Thymus (tissue), 11 donors: ENCODE measurements around the gene KDM2B. TPM values are rescaled to one million over a fixed set of nuclear protein-coding genes. Genes with fewer than 3 reads are reported as not detected.

Experiments used
- DNase-seq, 9 donors: peaks; one replicate each; pipeline ENCODE4 v3.0.0-alpha.2; 2013; ENCODE audit warnings: low spot score in 9 of 9, low read depth in 6 of 9, missing footprints in 1 of 9
- H3K27ac ChIP-seq, 2 donors: one replicate each; pipeline ENCODE4 v1.5.1; 2013; ENCODE audit warnings: control low read depth in 1 of 2, low read depth in 1 of 2, low read length in 1 of 2, mild to moderate bottlenecking in 1 of 2, moderate library complexity in 1 of 2
- H3K27me3 ChIP-seq, 2 donors: one replicate each; pipeline ENCODE4 v1.5.1; 2013; ENCODE audit warnings: low read length in 1 of 2; ENCODE audit not compliant: control insufficient read depth in 2 of 2, insufficient read depth in 1 of 2
- H3K36me3 ChIP-seq, 2 donors: one replicate each; pipeline ENCODE4 v1.5.1; 2013; ENCODE audit warnings: low read length in 1 of 2, mild to moderate bottlenecking in 1 of 2, moderate library complexity in 1 of 2; ENCODE audit not compliant: control insufficient read depth in 2 of 2, insufficient read depth in 2 of 2
- H3K4me1 ChIP-seq, 2 donors: one replicate each; pipeline ENCODE4 v1.5.1; 2013; ENCODE audit warnings: low read length in 2 of 2; ENCODE audit not compliant: control insufficient read depth in 2 of 2, insufficient read depth in 2 of 2
- H3K4me3 ChIP-seq, 2 donors: one replicate each; pipeline ENCODE4 v1.5.1; 2013; ENCODE audit warnings: low read length in 2 of 2, control low read depth in 1 of 2, mild to moderate bottlenecking in 1 of 2
- H3K9me3 ChIP-seq, 2 donors: one replicate each; pipeline ENCODE4 v1.5.1; 2013; ENCODE audit warnings: low read length in 1 of 2, mild to moderate bottlenecking in 1 of 2; ENCODE audit not compliant: control insufficient read depth in 2 of 2, insufficient read depth in 1 of 2
- WGBS: extraction: QIAGEN DNeasy Blood & Tissue Kit; methylation state at CpG from one replicate; pipeline ENCODE4 v1.1.7; 2013; 5-methylcytosine and 5-hydroxymethylcytosine counted together
- polyA plus RNA-seq: library from polyadenylated mRNA; stranded (reverse); fragments of 200-250 nt; gene quantifications from one replicate; pipeline ENCODE4 v1.2.3, GENCODE V29; 2013
- total RNA-seq: library from RNA; stranded (reverse); fragments of 120-200 nt; gene quantifications from one replicate; pipeline ENCODE4 v1.2.4, GENCODE V29; 2013
- donor health status: healthy.

KDM2B gene
- total and polyA plus RNA-seq, 2 donors, result 25.9 to 26.4 TPM

- Histone ChIP-seq H3K9me3 (no peaks in the 10 kb centered on the region), H3K4me1 (peaks cover 0 to 2% of the 10 kb centered on the region in 2 donors), H3K27ac (no peak overlapping the region), H3K4me3 (no peak overlapping the region), H3K36me3 (peaks cover 27 to 39% of the 10 kb centered on the region in 2 donors), H3K27me3 (no peaks in the 10 kb centered on the region)
- WGBS, result 92% methylated on average over 13 of the region's 13 CpGs
- DNase-seq, result no peak
Observed at GRCh38 chr12:121550974-121551634, 29.7 kb downstream of the KDM2B start.

GRCh38 chr12:121549075-121549474, 31.7 kb downstream of the KDM2B start:
- no peaks in the 10 kb centered on the region for H3K9me3 ChIP-seq
- DNase-seq, result no peak
- H3K27me3 ChIP-seq, result no peaks in the 10 kb centered on the region
- H3K36me3 ChIP-seq, result peaks cover 27 to 42% of the 10 kb centered on the region in 2 donors
- no peak overlapping the region for H3K4me3 ChIP-seq
- 98% methylated on average over 7 of the region's 7 CpGs for WGBS
- H3K27ac ChIP-seq, result no peak overlapping the region
- H3K4me1 ChIP-seq, result peaks cover 0 to 2% of the 10 kb centered on the region in 2 donors

- no peak for DNase-seq
- H3K36me3 ChIP-seq, result peaks cover 18 to 41% of the 10 kb centered on the region in 2 donors
- WGBS, result 99% methylated on average over 6 of the region's 6 CpGs
Observed at GRCh38 chr12:121545480-121545879, 35.3 kb downstream of the KDM2B start.

GRCh38 chr12:121543786-121544185, 37.0 kb downstream of the KDM2B start:
- no peak overlapping the region for H3K4me3 ChIP-seq
- peaks cover 0 to 6% of the 10 kb centered on the region in 2 donors for H3K4me1 ChIP-seq
- H3K27me3 ChIP-seq, result peaks cover 0 to under 1% of the 10 kb centered on the region in 2 donors
- no peak for DNase-seq
- WGBS, result 97% methylated on average over 8 of the region's 8 CpGs
- H3K27ac ChIP-seq, result no peak overlapping the region
- peaks cover 0 to 2% of the 10 kb centered on the region in 2 donors for H3K9me3 ChIP-seq
- peaks cover 14 to 32% of the 10 kb centered on the region in 2 donors for H3K36me3 ChIP-seq

More at GRCh38 chr12:121545480-121545879, 35.3 kb downstream of the KDM2B start:
- H3K27ac ChIP-seq, result no peak overlapping the region
- H3K4me1 ChIP-seq, result no peaks in the 10 kb centered on the region
- H3K27me3 ChIP-seq, result no peaks in the 10 kb centered on the region
- H3K9me3 ChIP-seq, result no peaks in the 10 kb centered on the region
- H3K4me3 ChIP-seq, result no peak overlapping the region

GRCh38 chr12:121539908-121540307, 40.9 kb downstream of the KDM2B start:
- no peak for DNase-seq
- Histone ChIP-seq H3K27me3 (peaks cover 0 to 19% of the 10 kb centered on the region in 2 donors), H3K9me3 (peaks cover 0 to 7% of the 10 kb centered on the region in 2 donors), H3K36me3 (peaks cover under 1 to 11% of the 10 kb centered on the region in 2 donors), H3K4me1 (peaks cover 19 to 37% of the 10 kb centered on the region in 2 donors), H3K4me3 (no peak overlapping the region), H3K27ac (no peak overlapping the region)
- WGBS, result 97% methylated on average over 6 of the region's 6 CpGs

GRCh38 chr12:121538699-121539061, 42.1 kb downstream of the KDM2B start:
- no peak overlapping the region for H3K27ac ChIP-seq
- peaks cover 19 to 45% of the 10 kb centered on the region in 2 donors for H3K4me1 ChIP-seq
- peaks cover 7 to 12% of the 10 kb centered on the region in 2 donors for H3K36me3 ChIP-seq
- DNase-seq, result no peak
- H3K9me3 ChIP-seq, result peaks cover 0 to 7% of the 10 kb centered on the region in 2 donors
- peaks cover 0 to 19% of the 10 kb centered on the region in 2 donors for H3K27me3 ChIP-seq
- no peak overlapping the region for H3K4me3 ChIP-seq
- 86% methylated on average over 5 of the region's 5 CpGs for WGBS

- peaks cover 0 to 19% of the 10 kb centered on the region in 2 donors for H3K27me3 ChIP-seq
- 1% methylated on average over 80 of the region's 83 CpGs for WGBS
- peak in 1 of 9 donors; percentile 46 for DNase-seq
- peaks cover 13 to 17% of the 10 kb centered on the region in 2 donors for H3K36me3 ChIP-seq
- H3K27ac ChIP-seq, result peak overlapping the region; percentile 76 to 83
- peaks cover 19 to 50% of the 10 kb centered on the region in 2 donors for H3K4me1 ChIP-seq
- H3K9me3 ChIP-seq, result peaks cover 0 to 7% of the 10 kb centered on the region in 2 donors
- H3K4me3 ChIP-seq, result peak overlapping the region; percentile 36 to 63
Observed at GRCh38 chr12:121537814-121538698, 42.8 kb downstream of the KDM2B start.

GRCh38 chr12:121536899-121537813, 43.7 kb downstream of the KDM2B start:
- peak in 3 of 9 donors; percentile 28 to 62 (median 46) for DNase-seq
- H3K27me3 ChIP-seq, result peaks cover 0 to 19% of the 10 kb centered on the region in 2 donors
- peaks cover 19 to 56% of the 10 kb centered on the region in 2 donors for H3K4me1 ChIP-seq
- H3K36me3 ChIP-seq, result peaks cover 22 to 25% of the 10 kb centered on the region in 2 donors
- H3K9me3 ChIP-seq, result peaks cover 1 to 7% of the 10 kb centered on the region in 2 donors
- peak overlapping the region; percentile 76 to 83 for H3K27ac ChIP-seq
- H3K4me3 ChIP-seq, result peak overlapping the region; percentile 32 to 63
- WGBS, result under 1% methylated on average over 73 of the region's 73 CpGs
